Measurements from ENCODE around the gene FOXJ3.

FOXJ3 gene

GRCh38 chr1:42167611-42168390 lies 167.2 kb downstream of the FOXJ3 start:
- Histone ChIP-seq H3K4me1 (ENCODE audit: control insufficient read depth in 5 of 5, insufficient read depth in 5 of 5, low read length in 5 of 5) (peaks cover 1 to 73% (median 18%) of the 10 kb centered on the region in 5 donors), H3K27ac (ENCODE audit: low read depth, low read length) (no peak overlapping the region)

GRCh38 chr1:42165511-42166210 lies 169.4 kb downstream of the FOXJ3 start:
- H3K27ac ChIP-seq (ENCODE audit: low read depth, low read length), result no peak overlapping the region

More at GRCh38 chr1:42167611-42168390, 167.2 kb downstream of the FOXJ3 start:
- Histone ChIP-seq H3K27me3 (ENCODE audit: control insufficient read depth in 5 of 5, insufficient read depth in 4 of 5, low read length in 5 of 5) (peaks cover 0 to 4% (median 0%) of the 10 kb centered on the region in 5 donors), H3K36me3 (ENCODE audit: control insufficient read depth in 5 of 5, insufficient read depth in 5 of 5, low read length in 5 of 5) (no peaks in the 10 kb centered on the region), H3K4me3 (ENCODE audit: low read depth in 1 of 5, low read length in 5 of 5) (no peak overlapping the region), H3K9me3 (ENCODE audit: control insufficient read depth in 5 of 5, low read length in 5 of 5) (no peaks in the 10 kb centered on the region), H3K9ac (ENCODE audit: low read length in 5 of 5) (no peak overlapping the region)

GRCh38 chr1:42164551-42165420 lies 170.2 kb downstream of the FOXJ3 start, which contains the start of gene GUCA2A:
Gene GUCA2A, minus strand, starts transcription at chr1:42164745. Its CDS starts 33 bp downstream, at chr1:42164712.
- Histone ChIP-seq H3K27ac (ENCODE audit: low read depth, low read length) (no peak within 1 kb of the TSS), H3K36me3 (ENCODE audit: control insufficient read depth in 5 of 5, insufficient read depth in 5 of 5, low read length in 5 of 5) (no peaks in the 10 kb centered on the region), H3K27me3 (ENCODE audit: control insufficient read depth in 5 of 5, insufficient read depth in 4 of 5, low read length in 5 of 5) (peaks cover 0 to 4% (median 0%) of the 10 kb centered on the region in 5 donors), H3K4me3 (ENCODE audit: low read depth in 1 of 5, low read length in 5 of 5) (no peak within 1 kb of the TSS), H3K4me1 (ENCODE audit: control insufficient read depth in 5 of 5, insufficient read depth in 5 of 5, low read length in 5 of 5) (peaks cover 0 to 61% (median 20%) of the 10 kb centered on the region in 5 donors), H3K9me3 (ENCODE audit: control insufficient read depth in 5 of 5, low read length in 5 of 5) (peaks cover 0 to 11% (median 9%) of the 10 kb centered on the region in 5 donors), H3K9ac (ENCODE audit: low read length in 5 of 5) (no peak within 1 kb of the TSS)

More at GRCh38 chr1:42165511-42166210, 169.4 kb downstream of the FOXJ3 start:
- Histone ChIP-seq H3K9ac (ENCODE audit: low read length in 5 of 5) (no peak overlapping the region), H3K4me1 (ENCODE audit: control insufficient read depth in 5 of 5, insufficient read depth in 5 of 5, low read length in 5 of 5) (peaks cover 0 to 62% (median 20%) of the 10 kb centered on the region in 5 donors), H3K36me3 (ENCODE audit: control insufficient read depth in 5 of 5, insufficient read depth in 5 of 5, low read length in 5 of 5) (no peaks in the 10 kb centered on the region), H3K4me3 (ENCODE audit: low read depth in 1 of 5, low read length in 5 of 5) (no peak overlapping the region), H3K27me3 (ENCODE audit: control insufficient read depth in 5 of 5, insufficient read depth in 4 of 5, low read length in 5 of 5) (peaks cover 0 to 4% (median 0%) of the 10 kb centered on the region in 5 donors), H3K9me3 (ENCODE audit: control insufficient read depth in 5 of 5, low read length in 5 of 5) (peaks cover 0 to 9% (median 6%) of the 10 kb centered on the region in 5 donors)

DNA sequence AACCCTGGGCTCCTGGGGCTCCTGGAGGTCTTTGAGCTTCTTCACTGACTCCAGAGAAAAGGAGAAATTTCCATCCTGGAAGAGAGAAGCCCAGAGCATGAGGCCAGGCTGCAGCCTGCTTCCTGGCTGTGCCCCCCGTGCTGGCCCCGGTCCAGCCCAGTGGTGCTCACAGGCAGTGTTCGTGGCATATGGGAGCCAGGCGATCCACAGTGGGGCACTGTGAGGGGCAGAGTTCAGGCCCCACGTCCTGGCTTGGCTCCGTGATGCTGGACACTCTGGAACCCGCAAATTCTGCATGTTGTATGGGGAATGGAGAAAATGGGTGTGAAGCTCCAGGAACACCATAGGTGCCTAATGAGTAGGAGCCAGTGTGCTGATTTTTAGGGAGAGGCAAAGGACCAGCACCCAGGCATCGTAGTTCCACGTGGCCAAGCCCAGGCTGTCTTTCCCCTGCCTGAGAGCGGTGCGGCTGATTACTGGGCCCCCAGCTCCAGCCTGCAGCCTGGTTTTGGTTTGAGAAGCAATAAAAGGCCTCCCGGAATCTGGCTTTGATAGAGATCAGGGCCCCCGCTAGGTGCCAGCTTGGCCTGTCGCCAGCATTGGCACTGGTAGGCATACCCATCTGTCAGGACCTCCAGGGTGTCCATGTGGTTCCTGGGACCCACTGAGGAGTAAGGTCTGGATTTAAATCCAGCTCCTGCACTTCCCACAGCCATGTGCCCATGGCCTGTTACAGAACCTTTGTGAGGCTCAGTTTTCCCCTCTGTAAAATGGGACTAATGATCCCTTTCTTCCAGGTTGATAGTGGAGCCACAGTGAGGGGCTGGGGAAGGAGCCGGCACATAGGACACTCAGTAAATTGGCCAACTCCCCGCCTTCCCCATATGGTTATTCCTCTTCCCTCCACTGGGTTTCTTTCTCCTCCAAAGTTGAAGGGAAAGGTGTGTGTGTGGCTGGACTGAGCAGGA lies 171.2 kb downstream of the FOXJ3 start:
- Histone ChIP-seq H3K9me3 (ENCODE audit: control insufficient read depth in 5 of 5, low read length in 5 of 5) (peaks cover 0 to 11% (median 9%) of the 10 kb centered on the region in 5 donors), H3K27me3 (ENCODE audit: control insufficient read depth in 5 of 5, insufficient read depth in 4 of 5, low read length in 5 of 5) (peaks cover 0 to 4% (median 0%) of the 10 kb centered on the region in 5 donors), H3K9ac (ENCODE audit: low read length in 5 of 5) (no peak overlapping the region), H3K27ac (ENCODE audit: low read depth, low read length) (no peak overlapping the region), H3K4me3 (ENCODE audit: low read depth in 1 of 5, low read length in 5 of 5) (no peak overlapping the region), H3K4me1 (ENCODE audit: control insufficient read depth in 5 of 5, insufficient read depth in 5 of 5, low read length in 5 of 5) (peaks cover 0 to 61% (median 20%) of the 10 kb centered on the region in 5 donors), H3K36me3 (ENCODE audit: control insufficient read depth in 5 of 5, insufficient read depth in 5 of 5, low read length in 5 of 5) (no peaks in the 10 kb centered on the region)

DNA sequence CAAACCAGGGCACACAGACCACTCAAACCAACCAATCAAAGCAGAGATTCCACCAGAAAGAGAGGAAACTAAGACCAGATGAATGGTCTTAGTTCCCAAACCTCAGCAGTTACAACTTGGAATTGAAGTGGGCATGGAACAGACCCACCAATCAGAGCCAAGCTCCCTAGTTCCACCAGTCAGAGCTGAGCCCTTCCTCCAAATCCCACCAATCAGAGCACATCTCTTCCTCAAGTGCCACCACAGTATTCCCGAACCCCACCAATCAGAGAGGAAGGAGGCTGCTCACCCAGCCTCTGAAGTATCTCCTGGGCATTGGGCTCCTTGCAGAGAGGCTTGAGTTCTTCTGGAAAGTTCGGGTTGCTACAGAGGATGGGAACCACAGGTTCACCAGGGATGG lies 171.9 kb downstream of the FOXJ3 start:
- no peaks in the 10 kb centered on the region for H3K36me3 ChIP-seq (ENCODE audit: control insufficient read depth in 5 of 5, insufficient read depth in 5 of 5, low read length in 5 of 5)
- no peak overlapping the region for H3K9ac ChIP-seq (ENCODE audit: low read length in 5 of 5)
- no peak overlapping the region for H3K4me3 ChIP-seq (ENCODE audit: low read depth in 1 of 5, low read length in 5 of 5)
- peaks cover 0 to 11% (median 9%) of the 10 kb centered on the region in 5 donors for H3K9me3 ChIP-seq (ENCODE audit: control insufficient read depth in 5 of 5, low read length in 5 of 5)
- H3K4me1 ChIP-seq (ENCODE audit: control insufficient read depth in 5 of 5, insufficient read depth in 5 of 5, low read length in 5 of 5), result peaks cover 0 to 55% (median 20%) of the 10 kb centered on the region in 5 donors
- H3K27ac ChIP-seq (ENCODE audit: low read depth, low read length), result no peak overlapping the region
- peaks cover 0 to 4% (median 0%) of the 10 kb centered on the region in 5 donors for H3K27me3 ChIP-seq (ENCODE audit: control insufficient read depth in 5 of 5, insufficient read depth in 4 of 5, low read length in 5 of 5)

DNA sequence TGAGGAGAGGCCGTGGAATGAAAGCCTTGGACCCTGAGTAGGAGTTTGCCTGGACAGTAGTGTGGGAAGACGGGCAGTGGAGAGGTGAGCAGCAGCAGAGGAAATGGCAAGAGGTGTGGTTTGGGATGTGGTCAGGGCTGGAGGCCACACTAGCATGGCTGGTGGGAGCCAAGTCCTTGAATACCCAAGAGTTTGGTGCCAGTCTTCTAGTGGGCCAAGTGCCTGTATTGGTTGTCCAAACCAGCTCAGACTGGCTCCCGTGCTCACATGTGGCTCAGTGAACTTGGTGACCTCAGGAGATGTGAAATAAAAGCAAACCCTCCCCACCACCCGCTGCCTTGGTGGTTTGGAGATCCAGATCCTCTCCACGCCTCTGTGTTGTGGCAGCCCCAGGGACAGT lies 172.9 kb downstream of the FOXJ3 start:
- Histone ChIP-seq H3K9me3 (ENCODE audit: control insufficient read depth in 5 of 5, low read length in 5 of 5) (peaks cover 0 to 11% (median 9%) of the 10 kb centered on the region in 5 donors), H3K27ac (ENCODE audit: low read depth, low read length) (no peak overlapping the region), H3K9ac (ENCODE audit: low read length in 5 of 5) (no peak overlapping the region), H3K36me3 (ENCODE audit: control insufficient read depth in 5 of 5, insufficient read depth in 5 of 5, low read length in 5 of 5) (no peaks in the 10 kb centered on the region), H3K4me3 (ENCODE audit: low read depth in 1 of 5, low read length in 5 of 5) (no peak overlapping the region), H3K27me3 (ENCODE audit: control insufficient read depth in 5 of 5, insufficient read depth in 4 of 5, low read length in 5 of 5) (peaks cover 0 to 4% (median 0%) of the 10 kb centered on the region in 5 donors), H3K4me1 (ENCODE audit: control insufficient read depth in 5 of 5, insufficient read depth in 5 of 5, low read length in 5 of 5) (peaks cover 0 to 48% (median 20%) of the 10 kb centered on the region in 5 donors)

- Histone ChIP-seq H3K27me3 (ENCODE audit: control insufficient read depth in 5 of 5, insufficient read depth in 4 of 5, low read length in 5 of 5) (peaks cover 0 to 1% (median 0%) of the 10 kb centered on the region in 5 donors), H3K4me3 (ENCODE audit: low read depth in 1 of 5, low read length in 5 of 5) (no peak overlapping the region), H3K36me3 (ENCODE audit: control insufficient read depth in 5 of 5, insufficient read depth in 5 of 5, low read length in 5 of 5) (no peaks in the 10 kb centered on the region), H3K4me1 (ENCODE audit: control insufficient read depth in 5 of 5, insufficient read depth in 5 of 5, low read length in 5 of 5) (peaks cover 0 to 14% (median 5%) of the 10 kb centered on the region in 5 donors), H3K9me3 (ENCODE audit: control insufficient read depth in 5 of 5, low read length in 5 of 5) (peaks cover 0 to 11% (median 9%) of the 10 kb centered on the region in 5 donors), H3K9ac (ENCODE audit: low read length in 5 of 5) (no peak overlapping the region), H3K27ac (ENCODE audit: low read depth, low read length) (no peak overlapping the region)
Observed at GRCh38 chr1:42158189-42158588, 176.8 kb downstream of the FOXJ3 start.

GRCh38 chr1:42157667-42158066 lies 177.4 kb downstream of the FOXJ3 start:
- peaks cover 0 to 9% (median 1%) of the 10 kb centered on the region in 5 donors for H3K4me1 ChIP-seq (ENCODE audit: control insufficient read depth in 5 of 5, insufficient read depth in 5 of 5, low read length in 5 of 5)
- H3K9ac ChIP-seq (ENCODE audit: low read length in 5 of 5), result no peak overlapping the region
- peaks cover 0 to 11% (median 9%) of the 10 kb centered on the region in 5 donors for H3K9me3 ChIP-seq (ENCODE audit: control insufficient read depth in 5 of 5, low read length in 5 of 5)
- no peak overlapping the region for H3K4me3 ChIP-seq (ENCODE audit: low read depth in 1 of 5, low read length in 5 of 5)
- no peak overlapping the region for H3K27ac ChIP-seq (ENCODE audit: low read depth, low read length)
- H3K27me3 ChIP-seq (ENCODE audit: control insufficient read depth in 5 of 5, insufficient read depth in 4 of 5, low read length in 5 of 5), result no peaks in the 10 kb centered on the region
- no peaks in the 10 kb centered on the region for H3K36me3 ChIP-seq (ENCODE audit: control insufficient read depth in 5 of 5, insufficient read depth in 5 of 5, low read length in 5 of 5)

All from subcutaneous abdominal adipose tissue (tissue), 5 donors.